ENCODE measurements around the gene HAUS6.

DNA sequence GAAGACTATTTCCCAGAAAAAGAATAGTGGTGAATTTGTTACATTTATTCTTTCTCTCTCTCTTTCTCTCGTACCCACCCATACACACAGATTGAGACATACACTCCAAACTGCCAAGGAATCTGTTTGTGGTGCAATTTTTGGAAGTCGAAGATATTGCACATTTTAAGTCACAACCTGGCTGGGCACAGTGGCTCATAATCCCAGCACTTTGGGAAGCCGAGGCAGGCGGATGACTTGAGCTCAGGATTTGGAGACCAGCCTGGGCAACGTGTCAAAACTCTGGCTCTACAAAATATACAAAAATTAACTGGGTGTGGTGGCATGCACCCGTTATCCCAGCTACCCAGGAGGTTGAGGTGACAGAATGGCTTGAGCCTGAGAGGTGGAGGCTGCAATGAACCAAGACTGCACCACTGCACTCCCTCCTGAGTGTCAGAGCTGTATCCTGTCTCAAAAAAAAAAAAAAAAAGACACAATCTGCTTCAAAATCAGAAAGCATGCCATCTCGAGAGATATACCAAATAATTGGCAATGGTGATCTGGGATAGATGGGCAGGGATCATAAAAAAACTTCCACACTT lies 43.8 kb upstream of the HAUS6 start:
- TF ChIP-seq, protein P1, sequence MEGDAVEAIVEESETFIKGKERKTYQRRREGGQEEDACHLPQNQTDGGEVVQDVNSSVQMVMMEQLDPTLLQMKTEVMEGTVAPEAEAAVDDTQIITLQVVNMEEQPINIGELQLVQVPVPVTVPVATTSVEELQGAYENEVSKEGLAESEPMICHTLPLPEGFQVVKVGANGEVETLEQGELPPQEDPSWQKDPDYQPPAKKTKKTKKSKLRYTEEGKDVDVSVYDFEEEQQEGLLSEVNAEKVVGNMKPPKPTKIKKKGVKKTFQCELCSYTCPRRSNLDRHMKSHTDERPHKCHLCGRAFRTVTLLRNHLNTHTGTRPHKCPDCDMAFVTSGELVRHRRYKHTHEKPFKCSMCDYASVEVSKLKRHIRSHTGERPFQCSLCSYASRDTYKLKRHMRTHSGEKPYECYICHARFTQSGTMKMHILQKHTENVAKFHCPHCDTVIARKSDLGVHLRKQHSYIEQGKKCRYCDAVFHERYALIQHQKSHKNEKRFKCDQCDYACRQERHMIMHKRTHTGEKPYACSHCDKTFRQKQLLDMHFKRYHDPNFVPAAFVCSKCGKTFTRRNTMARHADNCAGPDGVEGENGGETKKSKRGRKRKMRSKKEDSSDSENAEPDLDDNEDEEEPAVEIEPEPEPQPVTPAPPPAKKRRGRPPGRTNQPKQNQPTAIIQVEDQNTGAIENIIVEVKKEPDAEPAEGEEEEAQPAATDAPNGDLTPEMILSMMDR (IDR thresholded peaks at IDR 0.05): no peak
- TF ChIP-seq POLR2A (IDR thresholded peaks at IDR 0.05): no peak
